ENCODE data around the gene CISD2.

- TF ChIP-seq POLR2AphosphoS5 (IDR thresholded peaks at IDR 0.05) = no peak
- no peak for TF ChIP-seq CTCF (IDR thresholded peaks at IDR 0.05)
- no peak for TF ChIP-seq POLR2A (IDR thresholded peaks at IDR 0.05)
These were observed 9.8 kb upstream of the CISD2 start for GRCh38 chr4:102858828-102859464.
